EL (cell line): Measurements from ENCODE around the gene FICD.

ENCODE experiments used
- DNase-seq: peaks from one replicate; pipeline ENCODE4 v3.0.0-alpha.2; 2016

FICD gene

GRCh38 chr12:108505129-108505528 lies 9.9 kb upstream of the FICD start:
- DNase-seq: no peak

GRCh38 chr12:108507971-108508642 lies 7.0 kb upstream of the FICD start:
- DNase-seq: no peak

GRCh38 chr12:108509806-108510205 lies 5.3 kb upstream of the FICD start:
- DNase-seq: no peak

GRCh38 chr12:108510836-108511235 lies 4.2 kb upstream of the FICD start:
- no peak for DNase-seq

GRCh38 chr12:108511633-108512540 lies 3.2 kb upstream of the FICD start:
- DNase-seq: peak; percentile 74

- DNase-seq: no peak
Measured at GRCh38 chr12:108514468-108514972, 557 bp upstream of the FICD start.

GRCh38 chr12:108515916-108516315 lies 839 bp downstream of the FICD start:
- no peak for DNase-seq

- DNase-seq: no peak
Measured at GRCh38 chr12:108516511-108517275, 1.6 kb downstream of the FICD start.

GRCh38 chr12:108517288-108518100 lies 2.4 kb downstream of the FICD start:
- DNase-seq: no peak

- DNase-seq: no peak
Measured at GRCh38 chr12:108518101-108518715, 3.1 kb downstream of the FICD start.

- DNase-seq: no peak
Measured at GRCh38 chr12:108518716-108519496, 3.8 kb downstream of the FICD start.

GRCh38 chr12:108519558-108519957 lies 4.5 kb downstream of the FICD start:
- DNase-seq: no peak

- no peak for DNase-seq
Measured at GRCh38 chr12:108523365-108523764, 8.3 kb downstream of the FICD start.

GRCh38 chr12:108525681-108526080 lies 10.6 kb downstream of the FICD start:
- peak; percentile 77 for DNase-seq

- DNase-seq: peak; percentile 44
Measured at GRCh38 chr12:108526482-108527165, 11.5 kb downstream of the FICD start.

GRCh38 chr12:108527166-108527496 lies 12.1 kb downstream of the FICD start:
- DNase-seq: no peak

- no peak for DNase-seq
Measured at GRCh38 chr12:108530161-108530560, 15.1 kb downstream of the FICD start.

GRCh38 chr12:108531929-108532848 lies 17.1 kb downstream of the FICD start:
- no peak for DNase-seq

GRCh38 chr12:108538146-108538545 lies 23.1 kb downstream of the FICD start:
- no peak for DNase-seq
